ENCODE results near the gene WNT2B.

WNT2B gene

DNA sequence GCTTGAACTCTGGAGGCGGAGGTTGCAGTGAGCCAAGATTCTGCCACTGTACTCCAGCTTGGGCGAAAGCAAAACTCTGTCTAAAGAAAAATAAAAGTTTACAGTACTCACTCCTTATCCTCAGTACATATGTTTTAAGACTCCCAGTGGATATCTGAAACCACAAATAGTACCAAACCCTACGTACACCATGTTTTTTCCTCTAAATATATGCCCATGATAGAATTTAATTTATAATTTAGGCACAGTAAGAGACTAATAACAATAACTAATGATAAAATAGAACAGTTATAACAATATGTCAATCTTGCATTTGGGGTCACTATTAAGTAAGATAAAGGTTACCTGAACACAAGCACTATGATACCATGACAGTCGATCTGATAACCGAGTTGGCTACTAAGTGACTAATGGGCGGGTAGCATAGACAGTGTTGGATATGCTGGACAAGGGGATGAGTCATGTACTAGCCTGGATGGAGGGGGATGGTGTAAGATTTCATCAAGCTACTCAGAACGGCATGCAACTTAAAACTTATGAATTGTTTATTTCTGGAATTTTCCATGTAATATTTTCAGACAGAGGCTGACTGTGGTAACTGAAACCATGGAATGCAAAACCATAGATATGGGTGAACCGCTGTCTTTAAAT is 66.5 kb downstream of the WNT2B start:
- DNase-seq (ENCODE audit: low read depth): no peak

DNA sequence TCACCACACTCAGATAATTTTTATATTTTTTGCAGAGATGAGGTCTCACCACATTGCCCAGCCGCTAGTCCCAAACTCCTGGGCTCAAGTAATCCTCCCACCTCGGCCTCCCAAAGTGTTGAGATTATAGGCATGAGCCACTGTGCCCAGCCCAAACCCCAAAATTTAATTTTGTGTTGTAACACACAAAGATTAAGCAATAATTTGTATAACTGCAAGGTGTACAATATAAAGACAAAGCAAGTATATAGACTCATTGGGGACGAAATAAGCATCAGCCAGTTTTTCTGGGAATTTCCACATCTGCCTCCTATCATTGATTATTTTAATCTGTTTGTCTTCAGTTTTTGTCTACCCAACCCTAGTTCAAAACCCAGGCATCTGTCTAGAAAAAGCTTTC is 67.5 kb downstream of the WNT2B start:
- DNase-seq (ENCODE audit: low read depth): no peak

Data from activated T-cell treated with anti-CD3 and anti-CD28 coated beads for 48 hours (primary cell).